HG03520 (cell line): ENCODE results near the gene KRTAP20-4.

Source experiments
- ATAC-seq: cut with Tn5 transposase; IDR thresholded peaks from one replicate; pipeline ENCODE4 v1.9.1; 2021; ENCODE audit warnings: mild to moderate bottlenecking, moderate library complexity; ENCODE audit not compliant: unreplicated experiment

KRTAP20-4 gene

GRCh38 chr21:30620522-30620921 lies at the start of gene KRTAP20-4:
TSS of gene KRTAP20-4 (plus strand) at chr21:30620627.
- no peak for ATAC-seq

GRCh38 chr21:30577766-30578165 lies 42.7 kb upstream of the KRTAP20-4 start:
- no peak for ATAC-seq

GRCh38 chr21:30579346-30579745 lies 41.1 kb upstream of the KRTAP20-4 start:
- no peak for ATAC-seq

- ATAC-seq, result no peak
Measured at GRCh38 chr21:30580132-30580531, 40.3 kb upstream of the KRTAP20-4 start.

GRCh38 chr21:30582870-30583269 lies 37.6 kb upstream of the KRTAP20-4 start:
- ATAC-seq, result no peak

GRCh38 chr21:30590297-30590696 lies 30.1 kb upstream of the KRTAP20-4 start, which contains the start of gene KRTAP22-2:
TSS of gene KRTAP22-2 (minus strand) at chr21:30590397.
- no peak for ATAC-seq

- ATAC-seq, result no peak
Measured at GRCh38 chr21:30592140-30592539, 28.3 kb upstream of the KRTAP20-4 start, which contains the start of gene KRTAP6-3. TSS of gene KRTAP6-3 (plus strand) at chr21:30592440. CDS start at chr21:30592446, 6 bp downstream.

- no peak for ATAC-seq
Measured at GRCh38 chr21:30598802-30599201, 21.6 kb upstream of the KRTAP20-4 start, which contains the start of gene KRTAP6-2. TSS of gene KRTAP6-2 (minus strand) at chr21:30598902. CDS start at chr21:30598874, 28 bp downstream.

GRCh38 chr21:30600787-30601186 lies 19.6 kb upstream of the KRTAP20-4 start, which contains the start of gene KRTAP22-1:
TSS of gene KRTAP22-1 (plus strand) at chr21:30601087.
- ATAC-seq, result no peak

GRCh38 chr21:30605968-30606367 lies 14.5 kb upstream of the KRTAP20-4 start:
- ATAC-seq, result no peak

GRCh38 chr21:30612132-30612531 lies 8.3 kb upstream of the KRTAP20-4 start:
- no peak for ATAC-seq

GRCh38 chr21:30613836-30614235 lies 6.6 kb upstream of the KRTAP20-4 start, which contains the start of gene KRTAP6-1:
TSS of gene KRTAP6-1 (minus strand) at chr21:30613930. CDS start at chr21:30613904, 26 bp downstream.
- ATAC-seq, result no peak

- ATAC-seq, result no peak
Measured at GRCh38 chr21:30615199-30615598, 5.2 kb upstream of the KRTAP20-4 start.

GRCh38 chr21:30616125-30616524 lies 4.3 kb upstream of the KRTAP20-4 start, which contains the start of gene KRTAP20-1:
TSS of gene KRTAP20-1 (plus strand) at chr21:30616425. CDS start at chr21:30616455, 30 bp downstream.
- no peak for ATAC-seq

- no peak for ATAC-seq
Measured at GRCh38 chr21:30620080-30620479, 347 bp upstream of the KRTAP20-4 start.

GRCh38 chr21:30623362-30623761 lies 2.9 kb downstream of the KRTAP20-4 start:
- ATAC-seq, result no peak

- ATAC-seq, result no peak
Measured at GRCh38 chr21:30625449-30626165, 5.2 kb downstream of the KRTAP20-4 start.

- ATAC-seq, result no peak
Measured at GRCh38 chr21:30628109-30628508, 7.7 kb downstream of the KRTAP20-4 start.

GRCh38 chr21:30629200-30629599 lies 8.8 kb downstream of the KRTAP20-4 start:
- no peak for ATAC-seq

GRCh38 chr21:30634906-30635305 lies 14.5 kb downstream of the KRTAP20-4 start, which contains the start of gene KRTAP20-2:
TSS of gene KRTAP20-2 (plus strand) at chr21:30635206. CDS start at chr21:30635264, 58 bp downstream.
- ATAC-seq, result no peak

- ATAC-seq, result no peak
Measured at GRCh38 chr21:30638686-30639085, 18.3 kb downstream of the KRTAP20-4 start.

- no peak for ATAC-seq
Measured at GRCh38 chr21:30642564-30642963, 22.1 kb downstream of the KRTAP20-4 start, which contains the start of gene KRTAP20-3. TSS of gene KRTAP20-3 (plus strand) at chr21:30642864.
